ENCODE data around the gene PRPF31.

DNA sequence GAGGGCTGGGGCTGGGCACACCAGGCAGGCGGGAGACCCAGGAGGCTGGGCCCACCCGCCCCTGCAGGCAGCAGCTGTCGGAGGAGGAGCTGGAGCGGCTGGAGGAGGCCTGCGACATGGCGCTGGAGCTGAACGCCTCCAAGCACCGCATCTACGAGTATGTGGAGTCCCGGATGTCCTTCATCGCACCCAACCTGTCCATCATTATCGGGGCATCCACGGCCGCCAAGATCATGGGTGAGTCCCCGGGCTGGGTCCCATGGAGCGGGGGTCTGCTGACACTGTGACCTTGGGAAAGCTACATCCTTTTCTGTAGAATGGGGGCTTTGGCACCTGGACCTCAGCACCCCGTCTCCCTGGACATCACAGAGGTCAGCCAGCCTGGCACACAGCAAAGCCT, 8.1 kb downstream of the PRPF31 start:
- TF ChIP-seq, protein P1, sequence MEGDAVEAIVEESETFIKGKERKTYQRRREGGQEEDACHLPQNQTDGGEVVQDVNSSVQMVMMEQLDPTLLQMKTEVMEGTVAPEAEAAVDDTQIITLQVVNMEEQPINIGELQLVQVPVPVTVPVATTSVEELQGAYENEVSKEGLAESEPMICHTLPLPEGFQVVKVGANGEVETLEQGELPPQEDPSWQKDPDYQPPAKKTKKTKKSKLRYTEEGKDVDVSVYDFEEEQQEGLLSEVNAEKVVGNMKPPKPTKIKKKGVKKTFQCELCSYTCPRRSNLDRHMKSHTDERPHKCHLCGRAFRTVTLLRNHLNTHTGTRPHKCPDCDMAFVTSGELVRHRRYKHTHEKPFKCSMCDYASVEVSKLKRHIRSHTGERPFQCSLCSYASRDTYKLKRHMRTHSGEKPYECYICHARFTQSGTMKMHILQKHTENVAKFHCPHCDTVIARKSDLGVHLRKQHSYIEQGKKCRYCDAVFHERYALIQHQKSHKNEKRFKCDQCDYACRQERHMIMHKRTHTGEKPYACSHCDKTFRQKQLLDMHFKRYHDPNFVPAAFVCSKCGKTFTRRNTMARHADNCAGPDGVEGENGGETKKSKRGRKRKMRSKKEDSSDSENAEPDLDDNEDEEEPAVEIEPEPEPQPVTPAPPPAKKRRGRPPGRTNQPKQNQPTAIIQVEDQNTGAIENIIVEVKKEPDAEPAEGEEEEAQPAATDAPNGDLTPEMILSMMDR (conservative IDR thresholded peaks at IDR 0.05 in 1 of 2, IDR thresholded peaks at IDR 0.05 in 1 of 2; ENCODE audit: extremely low read depth in 1 of 2, insufficient read depth in 1 of 2, low read depth in 1 of 2, low read length in 2 of 2), result no peak
- no peak for TF ChIP-seq EZH2 (IDR thresholded peaks at IDR 0.05; ENCODE audit: borderline replicate concordance, low read length)
